ENCODE data around the gene SEMA3A. TPM values are rescaled to one million over a fixed set of nuclear protein-coding genes. Genes with fewer than 3 reads are reported as not detected.

The SEMA3A gene
- total RNA-seq, 1 donor from 2014 or later: 134 TPM

- peak overlapping the region; percentile 20 for H3K27ac ChIP-seq
- H3K27me3 ChIP-seq: no peaks in the 10 kb centered on the region
- peaks cover 51% of the 10 kb centered on the region for H3K4me1 ChIP-seq
- no peaks in the 10 kb centered on the region for H3K36me3 ChIP-seq
- peaks cover 8% of the 10 kb centered on the region for H4K20me1 ChIP-seq (ENCODE audit: low read depth)
- peaks cover 13% of the 10 kb centered on the region for H3K36me3 Mint-ChIP-seq
- H3K4me3 ChIP-seq: peak overlapping the region; percentile 2
- H2AFZ ChIP-seq (replicated peaks): no peak overlapping the region
- peaks cover 29% of the 10 kb centered on the region for H3F3A ChIP-seq (ENCODE audit: low read depth)
- H3K9me3 ChIP-seq (ENCODE audit: low read depth): no peaks in the 10 kb centered on the region
- peaks cover 6% of the 10 kb centered on the region for H3K27me3 Mint-ChIP-seq (ENCODE audit: insufficient read depth, low read depth)
- no peak overlapping the region for H3K9ac ChIP-seq
- H3K9me3 Mint-ChIP-seq: peaks cover 2% of the 10 kb centered on the region
- DNase-seq (ENCODE audit: low spot score): no peak
- H3K79me2 ChIP-seq (ENCODE audit: low read depth): peaks cover 93% of the 10 kb centered on the region
- no peak for TF ChIP-seq EZH2phosphoT487 (IDR thresholded peaks at IDR 0.05)
- no peak for TF ChIP-seq EZH2 (IDR thresholded peaks at IDR 0.05)
- TF ChIP-seq CTCF (IDR thresholded peaks at IDR 0.05): no peak
- peaks cover 31% of the 10 kb centered on the region for H3K4me1 Mint-ChIP-seq
- H3K4me3 Mint-ChIP-seq: peak overlapping the region; percentile 1
- no peak overlapping the region for H3K27ac Mint-ChIP-seq
- H3K4me2 ChIP-seq: peak overlapping the region; percentile 84
Observed at GRCh38 chr7:84190016-84190705, 4.4 kb downstream of the SEMA3A start.

GRCh38 chr7:84188786-84189405, 5.7 kb downstream of the SEMA3A start:
- Histone ChIP-seq H3F3A (ENCODE audit: low read depth) (peaks cover 27% of the 10 kb centered on the region), H3K27ac (no peak overlapping the region), H4K20me1 (ENCODE audit: low read depth) (peaks cover 19% of the 10 kb centered on the region), H3K27me3 (no peaks in the 10 kb centered on the region), H3K9me3 (ENCODE audit: low read depth) (no peaks in the 10 kb centered on the region), H3K36me3 (no peaks in the 10 kb centered on the region), H2AFZ (replicated peaks) (no peak overlapping the region), H3K4me3 (no peak overlapping the region), H3K9ac (no peak overlapping the region), H3K4me1 (peaks cover 51% of the 10 kb centered on the region), H3K79me2 (ENCODE audit: low read depth) (peaks cover 100% of the 10 kb centered on the region), H3K4me2 (no peak overlapping the region)
- Mint-ChIP-seq H3K27ac (no peak overlapping the region), H3K9me3 (peaks cover 9% of the 10 kb centered on the region), H3K27me3 (ENCODE audit: insufficient read depth, low read depth) (peaks cover 2% of the 10 kb centered on the region), H3K4me1 (peaks cover 31% of the 10 kb centered on the region), H3K4me3 (no peak overlapping the region), H3K36me3 (peaks cover 21% of the 10 kb centered on the region)
- DNase-seq (ENCODE audit: low spot score): no peak
- TF ChIP-seq EZH2 (IDR thresholded peaks at IDR 0.05) (no peak), CTCF (IDR thresholded peaks at IDR 0.05) (peak; percentile 59), EZH2phosphoT487 (IDR thresholded peaks at IDR 0.05) (no peak)

- Histone ChIP-seq H3K27ac (peak overlapping the region; percentile 8), H4K20me1 (ENCODE audit: low read depth) (peaks cover 27% of the 10 kb centered on the region), H2AFZ (replicated peaks) (no peak overlapping the region), H3K4me1 (peaks cover 51% of the 10 kb centered on the region), H3K4me2 (peak overlapping the region; percentile 2), H3K9me3 (ENCODE audit: low read depth) (no peaks in the 10 kb centered on the region), H3K36me3 (no peaks in the 10 kb centered on the region), H3F3A (ENCODE audit: low read depth) (peaks cover 21% of the 10 kb centered on the region), H3K27me3 (no peaks in the 10 kb centered on the region), H3K4me3 (no peak overlapping the region), H3K9ac (no peak overlapping the region), H3K79me2 (ENCODE audit: low read depth) (peaks cover 100% of the 10 kb centered on the region)
- Mint-ChIP-seq H3K36me3 (peaks cover 24% of the 10 kb centered on the region), H3K4me1 (peaks cover 31% of the 10 kb centered on the region), H3K27ac (no peak overlapping the region), H3K4me3 (no peak overlapping the region), H3K27me3 (ENCODE audit: insufficient read depth, low read depth) (peaks cover 2% of the 10 kb centered on the region), H3K9me3 (peaks cover 9% of the 10 kb centered on the region)
- DNase-seq (ENCODE audit: low spot score): no peak
- TF ChIP-seq EZH2phosphoT487 (IDR thresholded peaks at IDR 0.05) (no peak), CTCF (IDR thresholded peaks at IDR 0.05) (no peak), EZH2 (IDR thresholded peaks at IDR 0.05) (no peak)
Observed at GRCh38 chr7:84187813-84188510, 6.6 kb downstream of the SEMA3A start.
